Measurements from ENCODE around the gene TECR. TPM values are rescaled to one million over a fixed set of nuclear protein-coding genes. Genes with fewer than 3 reads are reported as not detected.
"Not testable (repeated sequence)": the region's sequence is repeated elsewhere in the genome, so short reads cannot be mapped to it uniquely, and the experiment has no call there.

Gene TECR
- total RNA-seq, 1 donor from 2014 or later: 127 TPM

- intact Hi-C loops (cut with micrococcal nuclease): no loop called here
Measured at GRCh38 chr19:14580623-14581237, 51.3 kb downstream of the TECR start.

- intact Hi-C loops (cut with micrococcal nuclease): no loop called here
Measured at GRCh38 chr19:14582894-14583340, 53.5 kb downstream of the TECR start, which contains the start of gene CLEC17A. Gene CLEC17A (plus strand): TSS chr19:14583084. CDS start chr19:14583161, 77 bp downstream.

DNA sequence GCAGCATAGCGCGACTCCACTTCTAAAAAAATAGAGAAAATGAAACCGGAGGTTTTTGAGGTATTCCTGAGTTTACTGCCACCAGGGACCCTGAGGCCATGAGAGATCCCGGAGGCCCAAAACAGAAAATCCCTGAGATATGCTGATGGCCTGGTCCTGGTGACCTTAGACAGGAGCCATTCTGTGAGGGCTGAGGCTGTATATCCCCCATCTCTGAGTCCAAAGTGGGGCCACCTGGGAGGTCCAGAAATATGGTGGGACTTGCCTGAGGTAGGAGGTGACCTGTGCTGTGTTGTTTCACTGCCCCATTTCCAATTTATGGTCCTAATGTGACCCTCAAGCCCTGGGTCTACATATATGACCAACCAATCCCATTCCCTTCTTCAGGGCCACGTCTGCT lies 55.0 kb downstream of the TECR start:
- intact Hi-C loops (cut with micrococcal nuclease): not testable (repeated sequence)

DNA sequence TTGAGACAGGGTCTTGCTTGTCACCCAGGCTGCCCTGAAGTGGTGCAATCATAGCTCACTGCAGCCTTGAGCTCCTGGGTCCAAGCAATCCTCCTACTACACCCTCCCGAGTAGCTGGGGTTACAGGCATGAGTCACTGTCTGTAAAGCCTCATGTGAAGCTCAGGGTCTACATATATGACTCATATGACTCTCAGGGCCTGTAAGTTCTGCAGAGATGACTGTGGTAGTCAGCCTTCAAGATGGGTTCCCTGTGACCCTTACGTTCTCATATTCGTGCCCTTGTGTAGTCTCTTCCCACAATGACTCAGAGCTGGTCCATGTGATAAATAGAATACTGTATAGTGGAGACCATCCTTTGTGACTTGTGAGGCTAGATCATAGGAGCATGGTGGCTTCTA lies 55.8 kb downstream of the TECR start:
- intact Hi-C loops (cut with micrococcal nuclease): not testable (repeated sequence)

DNA sequence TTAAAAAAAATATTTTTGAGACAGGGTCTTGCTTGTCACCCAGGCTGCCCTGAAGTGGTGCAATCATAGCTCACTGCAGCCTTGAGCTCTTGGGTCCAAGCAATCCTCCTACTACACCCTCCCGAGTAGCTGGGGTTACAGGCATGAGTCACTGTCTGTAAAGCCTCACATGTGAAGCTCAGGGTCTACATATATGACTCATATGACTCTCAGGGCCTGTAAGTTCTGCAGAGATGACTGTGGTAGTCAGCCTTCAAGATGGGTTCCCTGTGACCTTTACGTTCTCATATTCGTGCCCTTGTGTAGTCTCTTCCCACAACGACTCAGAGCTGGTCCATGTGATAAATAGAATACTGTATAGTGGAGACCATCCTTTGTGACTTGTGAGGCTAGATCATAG lies 60.0 kb downstream of the TECR start:
- intact Hi-C loops (cut with micrococcal nuclease): not testable (repeated sequence)

- intact Hi-C loops (cut with micrococcal nuclease): no loop called here
Measured at GRCh38 chr19:14595558-14595957, 66.2 kb downstream of the TECR start.

- intact Hi-C loops (cut with micrococcal nuclease): no loop called here
Measured at GRCh38 chr19:14599548-14600147, 70.3 kb downstream of the TECR start.

GRCh38 chr19:14603990-14604387 lies 74.6 kb downstream of the TECR start:
- intact Hi-C loops (cut with micrococcal nuclease): no loop called here

GRCh38 chr19:14606627-14607026 lies 77.2 kb downstream of the TECR start:
- intact Hi-C loops (cut with micrococcal nuclease): no loop called here

- intact Hi-C loops (cut with micrococcal nuclease): no loop called here
Measured at GRCh38 chr19:14611051-14611450, 81.7 kb downstream of the TECR start.

DNA sequence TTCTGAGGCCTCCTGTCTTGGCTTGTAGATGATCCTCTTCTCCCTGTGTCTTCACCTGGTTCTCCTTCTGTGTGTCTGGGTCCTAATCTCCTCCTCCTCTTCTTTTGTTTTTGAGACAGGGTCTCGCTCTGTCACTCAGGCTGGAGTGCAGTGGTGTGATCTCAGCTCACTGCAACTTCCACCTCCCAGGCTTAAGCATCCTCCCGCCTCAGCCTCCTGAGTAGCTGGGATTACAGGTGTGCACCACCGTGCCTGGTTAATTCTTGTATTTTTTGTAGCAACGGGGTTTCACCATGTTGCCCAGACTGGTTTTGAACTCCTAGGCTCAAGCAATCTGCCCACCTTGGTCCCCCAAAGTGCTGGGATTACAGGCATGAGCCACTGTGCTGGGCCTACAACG lies 82.8 kb downstream of the TECR start:
- intact Hi-C loops (cut with micrococcal nuclease): not testable (repeated sequence)

GRCh38 chr19:14612657-14613056 lies 83.3 kb downstream of the TECR start:
- intact Hi-C loops (cut with micrococcal nuclease): no loop called here

DNA sequence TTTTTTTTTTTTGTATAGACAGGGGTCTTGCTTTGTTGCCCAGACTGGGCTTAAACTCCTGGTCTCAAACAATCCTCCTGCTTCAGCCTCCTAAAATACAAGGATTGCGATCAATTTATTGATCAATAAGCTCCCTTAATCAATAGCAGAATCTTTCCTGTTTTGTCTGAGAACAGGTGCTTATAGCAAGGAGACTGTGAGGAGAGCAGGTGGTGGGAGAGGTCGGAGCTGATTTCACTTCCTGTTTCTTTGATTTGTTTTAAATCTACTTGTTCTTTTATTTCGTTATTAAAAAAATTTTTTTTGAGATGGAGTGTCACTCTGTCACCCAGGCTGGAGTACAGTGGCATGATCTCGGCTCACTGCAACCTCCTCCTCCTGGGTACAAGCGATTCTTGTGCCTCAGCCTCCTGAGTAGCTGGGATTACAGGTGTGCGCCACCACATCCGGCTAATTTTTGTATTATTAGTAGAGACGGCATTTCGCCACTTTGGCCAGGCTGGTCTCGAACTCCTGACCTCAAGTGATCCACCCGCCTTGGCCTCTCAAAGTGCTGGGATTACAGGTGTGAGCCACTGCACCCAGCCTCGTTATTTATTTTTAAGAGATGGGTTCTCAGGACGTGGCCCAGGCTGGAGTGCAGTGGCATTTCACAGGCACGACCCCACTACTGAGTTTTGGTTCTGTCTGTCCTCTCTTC lies 84.2 kb downstream of the TECR start:
- intact Hi-C loops (cut with micrococcal nuclease): not testable (repeated sequence)

DNA sequence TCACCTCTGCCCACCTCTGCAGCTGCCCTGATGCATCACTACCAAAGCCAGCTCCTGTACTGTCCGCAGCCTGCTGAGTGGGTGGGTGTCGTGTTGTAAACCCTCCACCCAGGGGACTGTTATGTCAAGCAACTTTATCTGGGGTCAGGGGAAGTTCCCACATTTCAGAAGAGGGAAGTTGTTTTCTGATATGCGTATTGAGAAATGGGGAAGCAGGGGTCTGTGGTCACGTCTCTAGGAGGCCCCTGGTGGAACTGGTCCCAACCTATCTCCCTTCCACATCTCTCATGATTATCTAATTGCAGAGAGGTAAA lies 84.7 kb downstream of the TECR start:
- intact Hi-C loops (cut with micrococcal nuclease): no loop called here

Other genes starting within 250 kb of the TECR start
- gene ADGRE5, start 148.2 kb upstream of the TECR start, total RNA-seq: 218 and 221 TPM in 2 replicates
- 238 and 242 TPM in 2 replicates for gene DDX39A, start 110.3 kb upstream of the TECR start, total RNA-seq
- 200 and 201 TPM in 2 replicates for gene PKN1, start 96.3 kb upstream of the TECR start, total RNA-seq
- gene PTGER1, start 54.2 kb upstream of the TECR start, total RNA-seq: 0.39 and 0.41 TPM in 2 replicates
- 46.4 and 51.2 TPM in 2 replicates for gene GIPC1, start 33.5 kb upstream of the TECR start, total RNA-seq
- 79.9 and 83.2 TPM in 2 replicates for gene DNAJB1, start 11.2 kb upstream of the TECR start, total RNA-seq
- gene NDUFB7, start 42.5 kb downstream of the TECR start, total RNA-seq: 107 and 121 TPM in 2 replicates
- not detected in 2 replicates for gene CLEC17A, start 53.5 kb downstream of the TECR start, total RNA-seq
- gene ADGRE3, start 145.2 kb downstream of the TECR start, total RNA-seq: not detected in 2 replicates
- gene ZNF333, start 160.5 kb downstream of the TECR start, total RNA-seq: 13.3 and 14.5 TPM in 2 replicates
- 0.88 and 2.3 TPM in 2 replicates for gene ADGRE2, start 249.0 kb downstream of the TECR start, total RNA-seq

Data from T-helper 1 cell treated with Interleukin-12 subunit alpha and Interleukin-12 subunit beta and Interleukin-4 antibody, amounts not matched to agents 30 ng/mL and 1 ng/mL, for 36 hours (primary cell).